Type B pancreatic cell (in vitro differentiated cells): ENCODE results near the gene PRR22. TPM values are rescaled to one million over a fixed set of nuclear protein-coding genes. Genes with fewer than 3 reads are reported as not detected.

Experiments used
- DNase-seq: peaks from one replicate; pipeline ENCODE4 v3.0.0; 2021; ENCODE audit warnings: mixed read lengths; ENCODE audit not compliant: unreplicated experiment; ENCODE audit errors: extremely low spot score
- H3K27ac Mint-ChIP-seq: 2 replicates; pipeline ENCODE4 v1.8.0; 2021; ENCODE audit warnings: mild to moderate bottlenecking, mixed read lengths
- H3K27me3 Mint-ChIP-seq: 2 replicates; pipeline ENCODE4 v1.8.0; 2021; ENCODE audit warnings: mixed read lengths
- H3K36me3 Mint-ChIP-seq: 2 replicates; pipeline ENCODE4 v1.8.0; 2021; ENCODE audit warnings: mixed read lengths
- H3K4me1 Mint-ChIP-seq: one replicate; pipeline ENCODE4 v1.8.0; 2021; ENCODE audit warnings: mixed read lengths; ENCODE audit not compliant: unreplicated experiment
- H3K4me3 Mint-ChIP-seq: 2 replicates; pipeline ENCODE4 v1.8.0; 2021; ENCODE audit warnings: mild to moderate bottlenecking, mixed read lengths
- H3K9me3 Mint-ChIP-seq: 2 replicates; pipeline ENCODE4 v1.8.0; 2021; ENCODE audit warnings: mixed read lengths
- CTCF ChIP-seq: fragments of 200-600 bp; sonication (generic); conservative IDR thresholded peaks from 2 replicates; pipeline ENCODE4 v1.5.0; 2021; ENCODE audit warnings: antibody characterized with exemption, mild to moderate bottlenecking
- total RNA-seq: library from RNA; stranded (reverse); gene quantifications from 2 replicates; pipeline ENCODE4 v1.2.1, GENCODE V29; 2021; ENCODE audit warnings: low replicate concordance

Gene PRR22
- total RNA-seq, 1 donor from 2014 or later, result 5.2 TPM

- DNase-seq, result no peak
- H3K9me3 Mint-ChIP-seq, result no peaks in the 10 kb centered on the region
- no peak for TF ChIP-seq CTCF
- no peak overlapping the region for H3K4me3 Mint-ChIP-seq
- no peak overlapping the region for H3K27ac Mint-ChIP-seq
- H3K27me3 Mint-ChIP-seq, result peaks cover 8% of the 10 kb centered on the region
- peaks cover 3% of the 10 kb centered on the region for H3K4me1 Mint-ChIP-seq
- H3K36me3 Mint-ChIP-seq, result no peaks in the 10 kb centered on the region
These were observed 36.2 kb upstream of the PRR22 start for GRCh38 chr19:5820785-5821184.

- H3K36me3 Mint-ChIP-seq, result no peaks in the 10 kb centered on the region
- peaks cover 8% of the 10 kb centered on the region for H3K27me3 Mint-ChIP-seq
- no peak overlapping the region for H3K4me3 Mint-ChIP-seq
- no peak overlapping the region for H3K27ac Mint-ChIP-seq
- H3K9me3 Mint-ChIP-seq, result no peaks in the 10 kb centered on the region
- TF ChIP-seq CTCF, result no peak
- no peak for DNase-seq
- H3K4me1 Mint-ChIP-seq, result peaks cover 3% of the 10 kb centered on the region
These were observed 34.0 kb upstream of the PRR22 start for GRCh38 chr19:5818594-5818993.

- H3K4me3 Mint-ChIP-seq, result no peak overlapping the region
- TF ChIP-seq CTCF, result no peak
- H3K27ac Mint-ChIP-seq, result peak overlapping the region; percentile 70
- DNase-seq, result no peak
- no peaks in the 10 kb centered on the region for H3K9me3 Mint-ChIP-seq
- H3K27me3 Mint-ChIP-seq, result peaks cover 8% of the 10 kb centered on the region
- H3K36me3 Mint-ChIP-seq, result no peaks in the 10 kb centered on the region
- H3K4me1 Mint-ChIP-seq, result peaks cover 3% of the 10 kb centered on the region
These were observed 32.7 kb upstream of the PRR22 start for GRCh38 chr19:5817218-5817617.

- no peak for TF ChIP-seq CTCF
- no peak overlapping the region for H3K4me3 Mint-ChIP-seq
These were observed 30.3 kb upstream of the PRR22 start for GRCh38 chr19:5814852-5815246.

GRCh38 chr19:5814123-5814851 is 29.7 kb upstream of the PRR22 start:
- H3K4me3 Mint-ChIP-seq, result no peak overlapping the region
- no peaks in the 10 kb centered on the region for H3K36me3 Mint-ChIP-seq
- TF ChIP-seq CTCF, result no peak
- peaks cover 8% of the 10 kb centered on the region for H3K27me3 Mint-ChIP-seq
- peaks cover 3% of the 10 kb centered on the region for H3K4me1 Mint-ChIP-seq
- no peaks in the 10 kb centered on the region for H3K9me3 Mint-ChIP-seq
- no peak for DNase-seq
- no peak overlapping the region for H3K27ac Mint-ChIP-seq

More at GRCh38 chr19:5814852-5815246, 30.3 kb upstream of the PRR22 start:
- Mint-ChIP-seq H3K36me3 (no peaks in the 10 kb centered on the region), H3K9me3 (no peaks in the 10 kb centered on the region), H3K27ac (no peak overlapping the region), H3K27me3 (peaks cover 8% of the 10 kb centered on the region), H3K4me1 (peaks cover 3% of the 10 kb centered on the region)
- no peak for DNase-seq
